HG02798 (cell line): ENCODE data around the gene SCART1.
"Not testable (repeated sequence)": the region's sequence is repeated elsewhere in the genome, so short reads cannot be mapped to it uniquely, and the experiment has no call there.

ENCODE experiments used
- ATAC-seq: cut with Tn5 transposase; IDR thresholded peaks from one replicate; pipeline ENCODE4 v1.9.1; 2021; ENCODE audit warnings: mild to moderate bottlenecking; ENCODE audit not compliant: unreplicated experiment, poor library complexity

SCART1 gene

GRCh38 chr10:133467286-133467911 is 13.7 kb downstream of the SCART1 start:
- no peak for ATAC-seq

- not testable (repeated sequence) for ATAC-seq
Observed at GRCh38 chr10:133469205-133469604, 15.5 kb downstream of the SCART1 start.

GRCh38 chr10:133471300-133472109 is 17.8 kb downstream of the SCART1 start:
- no peak for ATAC-seq

- no peak for ATAC-seq
Observed at GRCh38 chr10:133473270-133473669, 19.5 kb downstream of the SCART1 start.

GRCh38 chr10:133474027-133474426 is 20.3 kb downstream of the SCART1 start:
- no peak for ATAC-seq

GRCh38 chr10:133474665-133475424 is 21.1 kb downstream of the SCART1 start:
- ATAC-seq, result no peak

- no peak for ATAC-seq
Observed at GRCh38 chr10:133475425-133475734, 21.6 kb downstream of the SCART1 start.

GRCh38 chr10:133475821-133476640 is 22.3 kb downstream of the SCART1 start:
- no peak for ATAC-seq

GRCh38 chr10:133476641-133476990 is 22.9 kb downstream of the SCART1 start:
- no peak for ATAC-seq

GRCh38 chr10:133481086-133481643 is 27.4 kb downstream of the SCART1 start:
- no peak for ATAC-seq

- ATAC-seq, result no peak
Observed at GRCh38 chr10:133481657-133482056, 27.9 kb downstream of the SCART1 start.

- no peak for ATAC-seq
Observed at GRCh38 chr10:133484818-133485217, 31.1 kb downstream of the SCART1 start.

GRCh38 chr10:133487085-133487484 is 33.3 kb downstream of the SCART1 start:
- ATAC-seq, result no peak

GRCh38 chr10:133488354-133488753 is 34.6 kb downstream of the SCART1 start:
- no peak for ATAC-seq

GRCh38 chr10:133489816-133490588 is 36.3 kb downstream of the SCART1 start:
- no peak for ATAC-seq

GRCh38 chr10:133493562-133493961 is 39.8 kb downstream of the SCART1 start:
- not testable (repeated sequence) for ATAC-seq

GRCh38 chr10:133497363-133497762 is 43.6 kb downstream of the SCART1 start:
- ATAC-seq, result not testable (repeated sequence)

- ATAC-seq, result not testable (repeated sequence)
Observed at GRCh38 chr10:133499176-133499575, 45.4 kb downstream of the SCART1 start.

- ATAC-seq, result not testable (repeated sequence)
Observed at GRCh38 chr10:133500897-133501296, 47.2 kb downstream of the SCART1 start.
